Osteoblast (primary cell): ENCODE data around the gene PLPP1. TPM values are rescaled to one million over a fixed set of nuclear protein-coding genes. Genes with fewer than 3 reads are reported as not detected.

Experiments used
- DNase-seq: peaks from one replicate; pipeline ENCODE4 v3.0.0; 2011; ENCODE audit warnings: low spot score, mixed read lengths; ENCODE audit not compliant: insufficient read length; ENCODE audit errors: missing footprints
- H2AFZ ChIP-seq: 2 replicates; pipeline ENCODE4 v1.6.0; 2011; ENCODE audit warnings: mild to moderate bottlenecking, low read length
- H3K27ac ChIP-seq: 2 replicates; pipeline ENCODE4 v1.5.1; 2011; ENCODE audit warnings: mild to moderate bottlenecking, low read depth, low read length, moderate library complexity
- H3K27me3 ChIP-seq: 2 replicates; pipeline ENCODE4 v1.6.0; 2012; ENCODE audit warnings: mild to moderate bottlenecking, control low read depth, inconsistent platforms, low read length, moderate library complexity; ENCODE audit not compliant: insufficient read depth
- H3K36me3 ChIP-seq: 2 replicates; pipeline ENCODE4 v1.5.1; 2011; ENCODE audit warnings: mild to moderate bottlenecking, low read length, control low read depth, moderate library complexity; ENCODE audit not compliant: insufficient read depth
- H3K4me1 ChIP-seq: 2 replicates; pipeline ENCODE4 v1.5.1; 2011; ENCODE audit warnings: mild to moderate bottlenecking, low read length, control low read depth, moderate library complexity; ENCODE audit not compliant: insufficient read depth
- H3K4me2 ChIP-seq: 2 replicates; pipeline ENCODE4 v1.6.0; 2011; ENCODE audit warnings: mild to moderate bottlenecking, low read length; ENCODE audit not compliant: insufficient read depth
- H3K4me3 ChIP-seq: fragments of 200-600 bp; sonication (generic); 3 replicates; pipeline ENCODE4 v1.5.1; 2012; ENCODE audit warnings: mild to moderate bottlenecking, low read length, inconsistent platforms; ENCODE audit not compliant: insufficient read depth
- H3K79me2 ChIP-seq: 2 replicates; pipeline ENCODE4 v1.6.0; 2012; ENCODE audit warnings: mild to moderate bottlenecking, low read length, control low read depth, inconsistent platforms; ENCODE audit not compliant: insufficient read depth
- H3K9me3 ChIP-seq: 2 replicates; pipeline ENCODE4 v1.5.1; 2011; ENCODE audit warnings: low read depth, low read length, control low read depth
- H4K20me1 ChIP-seq: 2 replicates; pipeline ENCODE4 v1.6.0; 2012; ENCODE audit warnings: mild to moderate bottlenecking, low read length, control low read depth; ENCODE audit not compliant: insufficient read depth
- CTCF ChIP-seq: IDR thresholded peaks from 2 replicates; pipeline ENCODE4 v1.5.1; 2011; ENCODE audit warnings: mild to moderate bottlenecking, low read depth, low read length, moderate library complexity; ENCODE audit errors: extremely low read depth
- total RNA-seq: library from RNA; depleted of rRNA; stranded (reverse); fragments of >200 nt; gene quantifications from 2 replicates; pipeline ENCODE4 v1.2.3, GENCODE V29; 2012

The PLPP1 gene
- total RNA-seq, 1 donor = 69.8 TPM

GRCh38 chr5:55418994-55419968 is 115.5 kb downstream of the PLPP1 start:
- H3K27ac ChIP-seq = peak overlapping the region; percentile 18
- DNase-seq = no peak
- H4K20me1 ChIP-seq = no peaks in the 10 kb centered on the region
- peaks cover 49% of the 10 kb centered on the region for H3K4me1 ChIP-seq
- no peaks in the 10 kb centered on the region for H3K9me3 ChIP-seq
- H3K27me3 ChIP-seq = no peaks in the 10 kb centered on the region
- H3K4me2 ChIP-seq = no peak overlapping the region
- H3K36me3 ChIP-seq = peaks cover 14% of the 10 kb centered on the region
- no peak overlapping the region for H2AFZ ChIP-seq
- H3K4me3 ChIP-seq = no peak overlapping the region
- H3K79me2 ChIP-seq = no peaks in the 10 kb centered on the region
- no peak for TF ChIP-seq CTCF

- H3K79me2 ChIP-seq = no peaks in the 10 kb centered on the region
- no peak overlapping the region for H3K4me3 ChIP-seq
- peaks cover 49% of the 10 kb centered on the region for H3K4me1 ChIP-seq
- H4K20me1 ChIP-seq = no peaks in the 10 kb centered on the region
- no peaks in the 10 kb centered on the region for H3K9me3 ChIP-seq
- DNase-seq = no peak
- H3K36me3 ChIP-seq = no peaks in the 10 kb centered on the region
- peak overlapping the region; percentile 15 for H3K4me2 ChIP-seq
- H3K27me3 ChIP-seq = no peaks in the 10 kb centered on the region
- peak overlapping the region; percentile 58 for H3K27ac ChIP-seq
- TF ChIP-seq CTCF = no peak
- H2AFZ ChIP-seq = no peak overlapping the region
These were observed 118.5 kb downstream of the PLPP1 start for GRCh38 chr5:55416306-55416705.

- H2AFZ ChIP-seq = no peak overlapping the region
- no peaks in the 10 kb centered on the region for H3K79me2 ChIP-seq
- DNase-seq = no peak
- no peaks in the 10 kb centered on the region for H3K9me3 ChIP-seq
- H3K27me3 ChIP-seq = no peaks in the 10 kb centered on the region
- H3K36me3 ChIP-seq = peaks cover 2% of the 10 kb centered on the region
- H3K27ac ChIP-seq = peak overlapping the region; percentile 58
- TF ChIP-seq CTCF = no peak
- H4K20me1 ChIP-seq = no peaks in the 10 kb centered on the region
- H3K4me2 ChIP-seq = no peak overlapping the region
- no peak overlapping the region for H3K4me3 ChIP-seq
- peaks cover 37% of the 10 kb centered on the region for H3K4me1 ChIP-seq
These were observed 119.7 kb downstream of the PLPP1 start for GRCh38 chr5:55415071-55415470.

- Histone ChIP-seq H3K27ac (no peak overlapping the region), H3K4me3 (no peak overlapping the region), H3K36me3 (peaks cover 7% of the 10 kb centered on the region), H2AFZ (no peak overlapping the region), H3K4me1 (peaks cover 22% of the 10 kb centered on the region), H4K20me1 (no peaks in the 10 kb centered on the region), H3K27me3 (no peaks in the 10 kb centered on the region), H3K4me2 (no peak overlapping the region), H3K79me2 (no peaks in the 10 kb centered on the region), H3K9me3 (no peaks in the 10 kb centered on the region)
- DNase-seq = no peak
- no peak for TF ChIP-seq CTCF
These were observed 121.1 kb downstream of the PLPP1 start for GRCh38 chr5:55413644-55414043.
